H9 (cell line): ENCODE measurements around the gene TTC24. TPM values are rescaled to one million over a fixed set of nuclear protein-coding genes. Genes with fewer than 3 reads are reported as not detected.

Source experiments
- DNase-seq: peaks from one replicate; pipeline ENCODE4 v3.0.0-alpha.2; 2017
- H2AFZ ChIP-seq: one replicate; pipeline ENCODE4 v1.6.1; 2013; ENCODE audit warnings: mild to moderate bottlenecking, low read length, control low read depth, moderate library complexity
- H2AK5ac ChIP-seq: 2 replicates; pipeline ENCODE4 v1.6.1; 2013; ENCODE audit warnings: low read length, control low read depth, mixed read lengths; ENCODE audit not compliant: insufficient read length
- H2BK120ac ChIP-seq: one replicate; pipeline ENCODE4 v1.6.1; 2013; ENCODE audit warnings: low read depth, mild to moderate bottlenecking, low read length, control low read depth, inconsistent platforms; ENCODE audit not compliant: poor library complexity, severe bottlenecking
- H2BK12ac ChIP-seq: 2 replicates; pipeline ENCODE4 v1.6.1; 2013; ENCODE audit warnings: low read length, control low read depth, mixed read lengths, low read depth; ENCODE audit not compliant: insufficient read length
- H2BK15ac ChIP-seq: 2 replicates; pipeline ENCODE4 v1.6.1; 2013; ENCODE audit warnings: low read depth, low read length, control low read depth
- H2BK20ac ChIP-seq: one replicate; pipeline ENCODE4 v1.6.1; 2013; ENCODE audit warnings: low read depth, mild to moderate bottlenecking, low read length, control low read depth, inconsistent platforms; ENCODE audit not compliant: poor library complexity, severe bottlenecking
- H2BK5ac ChIP-seq: 2 replicates; pipeline ENCODE4 v1.6.1; 2013; ENCODE audit warnings: low read length, control low read depth, mixed read lengths; ENCODE audit not compliant: insufficient read length
- H3K14ac ChIP-seq: 2 replicates; pipeline ENCODE4 v1.6.1; 2013; ENCODE audit warnings: low read length, control low read depth; ENCODE audit not compliant: insufficient read depth
- H3K18ac ChIP-seq: 2 replicates; pipeline ENCODE4 v1.6.1; 2013; ENCODE audit warnings: low read depth, mild to moderate bottlenecking, mixed read lengths, low read length, control low read depth; ENCODE audit not compliant: insufficient read length
- H3K23ac ChIP-seq: 2 replicates; pipeline ENCODE4 v1.6.1; 2013; ENCODE audit warnings: low read length, control low read depth, mixed read lengths, low read depth; ENCODE audit not compliant: insufficient read length
- H3K23me2 ChIP-seq: 2 replicates; pipeline ENCODE4 v1.6.1; 2013; ENCODE audit warnings: low read depth, mild to moderate bottlenecking, mixed read lengths, low read length, control low read depth; ENCODE audit not compliant: insufficient read length, poor library complexity, severe bottlenecking
- H3K27ac ChIP-seq: 2 replicates; pipeline ENCODE4 v1.5.1; 2013; ENCODE audit warnings: low read length, control low read depth, mixed read lengths, low read depth; ENCODE audit not compliant: insufficient read length
- H3K27me3 ChIP-seq: 2 replicates; pipeline ENCODE4 v1.6.1; 2013; ENCODE audit warnings: low read length, control low read depth, inconsistent platforms; ENCODE audit not compliant: insufficient read depth
- H3K4ac ChIP-seq: 2 replicates; pipeline ENCODE4 v1.6.1; 2013; ENCODE audit warnings: low read depth, mild to moderate bottlenecking, control low read depth, inconsistent platforms, low read length, moderate library complexity
- H3K4me1 ChIP-seq: 2 replicates; pipeline ENCODE4 v1.6.1; 2013; ENCODE audit warnings: low read length, control low read depth, inconsistent platforms; ENCODE audit not compliant: insufficient read depth
- H3K4me2 ChIP-seq: 2 replicates; pipeline ENCODE4 v1.6.1; 2013; ENCODE audit warnings: low read length, control low read depth, mixed read lengths; ENCODE audit not compliant: insufficient read length, insufficient read depth
- H3K56ac ChIP-seq: 2 replicates; pipeline ENCODE4 v1.6.1; 2013; ENCODE audit warnings: low read depth, mild to moderate bottlenecking, mixed read lengths, low read length, control low read depth; ENCODE audit not compliant: insufficient read length
- H3K79me1 ChIP-seq: 2 replicates; pipeline ENCODE4 v1.6.1; 2013; ENCODE audit warnings: low read depth, mild to moderate bottlenecking, moderate library complexity, low read length, control low read depth, inconsistent platforms; ENCODE audit not compliant: insufficient read depth, poor library complexity, severe bottlenecking
- H3K79me2 ChIP-seq: 2 replicates; pipeline ENCODE4 v1.6.1; 2013; ENCODE audit warnings: low read length, control low read depth, inconsistent platforms; ENCODE audit not compliant: insufficient read depth
- H3K9ac ChIP-seq: 2 replicates; pipeline ENCODE4 v1.6.1; 2013; ENCODE audit warnings: low read length, control low read depth, mixed read lengths; ENCODE audit not compliant: insufficient read length; ENCODE audit errors: extremely low read depth
- H3K9me3 ChIP-seq: one replicate; pipeline ENCODE4 v1.6.1; 2013; ENCODE audit warnings: low read depth, low read length, inconsistent platforms; ENCODE audit not compliant: control insufficient read depth
- H3T11ph ChIP-seq: one replicate; pipeline ENCODE4 v1.6.1; 2013; ENCODE audit warnings: mild to moderate bottlenecking, low read length, control low read depth, inconsistent platforms
- H4K20me1 ChIP-seq: one replicate; pipeline ENCODE4 v1.6.1; 2013; ENCODE audit not compliant: control insufficient read depth, insufficient read length, insufficient read depth
- H4K5ac ChIP-seq: 2 replicates; pipeline ENCODE4 v1.6.1; 2013; ENCODE audit warnings: low read depth, mild to moderate bottlenecking, mixed read lengths, low read length, control low read depth; ENCODE audit not compliant: insufficient read length
- H4K8ac ChIP-seq: replicated peaks from 2 replicates; pipeline ENCODE4 v1.6.1; 2013; ENCODE audit warnings: low read length, control low read depth, mixed read lengths, low read depth; ENCODE audit not compliant: insufficient read length
- H4K91ac ChIP-seq: 2 replicates; pipeline ENCODE4 v1.6.1; 2013; ENCODE audit warnings: low read depth, mild to moderate bottlenecking, moderate library complexity, mixed read lengths, low read length, control low read depth; ENCODE audit not compliant: insufficient read length
- H3K27ac Mint-ChIP-seq, 3 experiments: 2 replicates in 2 of 3; 3 replicates in 1 of 3; pipeline ENCODE4 v1.8.0; 2020 to 2021; ENCODE audit warnings: mixed read lengths in 3 of 3, mild to moderate bottlenecking in 1 of 3, moderate library complexity in 1 of 3
- H3K27me3 Mint-ChIP-seq: 2 replicates; pipeline ENCODE4 v1.8.0; 2021; ENCODE audit warnings: low read depth, mild to moderate bottlenecking, moderate library complexity, mixed read lengths
- H3K36me3 Mint-ChIP-seq, 3 experiments: 2 replicates in 2 of 3; 3 replicates in 1 of 3; pipeline ENCODE4 v1.8.0; 2020 to 2021; ENCODE audit warnings: low read depth in 3 of 3, mixed read lengths in 3 of 3; ENCODE audit not compliant: insufficient read depth in 1 of 3
- H3K4me1 Mint-ChIP-seq, 2 experiments: 2 replicates each; pipeline ENCODE4 v1.8.0; 2020; ENCODE audit warnings: mixed read lengths in 2 of 2
- H3K4me3 Mint-ChIP-seq, 2 experiments: 2 replicates in 1 of 2; 3 replicates in 1 of 2; pipeline ENCODE4 v1.8.0; 2020 to 2021; ENCODE audit warnings: mild to moderate bottlenecking in 2 of 2, mixed read lengths in 2 of 2, moderate library complexity in 1 of 2
- H3K9me3 Mint-ChIP-seq, 2 experiments: 2 replicates in 1 of 2; 3 replicates in 1 of 2; pipeline ENCODE4 v1.8.0; 2020; ENCODE audit warnings: mild to moderate bottlenecking in 2 of 2, mixed read lengths in 2 of 2, moderate library complexity in 1 of 2
- WGBS: extraction: QIAGEN DNeasy Blood & Tissue Kit; methylation state at CpG from one replicate; pipeline ENCODE4 v1.1.7; 2013; ENCODE audit warnings: missing lambda C conversion rate, low lambda C conversion rate, mixed read lengths; ENCODE audit not compliant: insufficient read length; ENCODE audit errors: extremely low coverage; 5-methylcytosine and 5-hydroxymethylcytosine counted together
- total RNA-seq: library from RNA; stranded (reverse); gene quantifications from 2 replicates; pipeline ENCODE4 v1.2.1, GENCODE V29; 2021
- TF ChIP-seq, protein P1 (sequence below): fragments of 200-600 bp; sonication (generic); conservative IDR thresholded peaks from 3 replicates; pipeline ENCODE4 v1.8.0; 2021; ENCODE audit warnings: antibody characterized with exemption, mild to moderate bottlenecking

The TTC24 gene
- total RNA-seq, 1 experiment from 2014 or later: 0.26 TPM

DNA sequence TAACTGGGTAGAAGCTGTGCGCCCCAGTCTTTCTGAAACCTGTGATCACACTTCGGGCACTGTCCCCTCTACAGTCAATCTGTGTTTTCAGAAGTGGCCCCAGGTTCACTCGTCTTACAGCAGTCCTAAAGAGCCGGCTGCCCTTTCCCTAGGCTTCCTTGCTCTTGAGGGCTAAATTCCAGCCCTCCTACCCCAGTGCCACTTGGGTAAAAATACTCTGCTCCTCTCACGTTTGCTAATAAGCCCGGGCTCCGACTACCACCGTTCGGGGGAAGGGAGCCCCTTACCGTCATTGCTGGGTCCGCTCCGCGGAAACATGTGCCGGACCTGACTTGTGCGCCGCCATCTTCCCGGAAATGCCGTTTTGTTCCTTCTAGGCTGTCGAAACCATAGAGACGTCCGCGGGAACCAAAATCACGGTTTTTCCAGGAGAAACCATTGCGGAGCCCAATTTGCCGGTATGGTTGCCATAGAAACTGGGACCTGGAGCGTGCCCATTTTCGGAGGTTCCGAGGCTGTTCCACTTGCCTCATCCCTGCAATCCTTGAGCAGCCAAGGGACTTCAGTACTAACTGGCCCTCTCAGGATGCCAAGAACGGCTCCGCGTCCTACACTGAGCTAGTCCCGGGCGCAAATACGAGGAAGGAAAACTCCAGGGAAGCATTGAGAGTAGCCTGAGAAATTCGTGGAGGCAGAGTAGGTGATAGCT lies 21.8 kb downstream of the TTC24 start, which contains the start of gene GPATCH4:
TSS of gene GPATCH4 (minus strand) at position 358 of the 709 bp plus-strand sequence.
- TF ChIP-seq, protein P1, sequence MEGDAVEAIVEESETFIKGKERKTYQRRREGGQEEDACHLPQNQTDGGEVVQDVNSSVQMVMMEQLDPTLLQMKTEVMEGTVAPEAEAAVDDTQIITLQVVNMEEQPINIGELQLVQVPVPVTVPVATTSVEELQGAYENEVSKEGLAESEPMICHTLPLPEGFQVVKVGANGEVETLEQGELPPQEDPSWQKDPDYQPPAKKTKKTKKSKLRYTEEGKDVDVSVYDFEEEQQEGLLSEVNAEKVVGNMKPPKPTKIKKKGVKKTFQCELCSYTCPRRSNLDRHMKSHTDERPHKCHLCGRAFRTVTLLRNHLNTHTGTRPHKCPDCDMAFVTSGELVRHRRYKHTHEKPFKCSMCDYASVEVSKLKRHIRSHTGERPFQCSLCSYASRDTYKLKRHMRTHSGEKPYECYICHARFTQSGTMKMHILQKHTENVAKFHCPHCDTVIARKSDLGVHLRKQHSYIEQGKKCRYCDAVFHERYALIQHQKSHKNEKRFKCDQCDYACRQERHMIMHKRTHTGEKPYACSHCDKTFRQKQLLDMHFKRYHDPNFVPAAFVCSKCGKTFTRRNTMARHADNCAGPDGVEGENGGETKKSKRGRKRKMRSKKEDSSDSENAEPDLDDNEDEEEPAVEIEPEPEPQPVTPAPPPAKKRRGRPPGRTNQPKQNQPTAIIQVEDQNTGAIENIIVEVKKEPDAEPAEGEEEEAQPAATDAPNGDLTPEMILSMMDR: no peak
- Histone ChIP-seq H2AK5ac (no peak within 1 kb of the TSS), H4K8ac (no peak within 1 kb of the TSS), H3K18ac (no peak within 1 kb of the TSS), H3K4ac (no peak within 1 kb of the TSS; the same call in 1 of the 2 replicates), H3K4me1 (no peaks in the 10 kb centered on the region; the same call in 1 of the 2 replicates), H4K91ac (no peak within 1 kb of the TSS), H2BK12ac (no peak within 1 kb of the TSS), H2BK5ac (no peak within 1 kb of the TSS), H2AFZ (peak within 1 kb of the TSS; percentile 85), H4K20me1 (no peaks in the 10 kb centered on the region), H3K27me3 (no peaks in the 10 kb centered on the region), H2BK15ac (no peak within 1 kb of the TSS), H3T11ph (no peak within 1 kb of the TSS), H3K23me2 (peaks cover 4% of the 10 kb centered on the region), H3K23ac (no peak within 1 kb of the TSS), H3K27ac (no peak within 1 kb of the TSS), H2BK120ac (no peak within 1 kb of the TSS), H3K79me2 (no peaks in the 10 kb centered on the region; the same call in 1 of the 2 replicates), H3K9me3 (no peaks in the 10 kb centered on the region), H3K79me1 (no peaks in the 10 kb centered on the region), H3K9ac (peak within 1 kb of the TSS; percentile 79), H3K14ac (no peak within 1 kb of the TSS), H3K56ac (no peak within 1 kb of the TSS), H3K4me2 (peak within 1 kb of the TSS; percentile 53), H2BK20ac (no peak within 1 kb of the TSS), H4K5ac (no peak within 1 kb of the TSS)
- DNase-seq: peak; percentile 88
- H3K27me3 Mint-ChIP-seq: peaks cover 2% of the 10 kb centered on the region; the same call in 1 of the 2 replicates
- peaks cover 15 to 23% of the 10 kb centered on the region in 2 experiments for H3K4me1 Mint-ChIP-seq
- peak within 1 kb of the TSS; percentile 91 to 100 for H3K4me3 Mint-ChIP-seq
- peaks cover 15 to 35% (median 27%) of the 10 kb centered on the region in 3 experiments; a peak in 6 of 7 replicates for H3K36me3 Mint-ChIP-seq
- no CpG with 5 or more reads among the region's 35 CpGs for WGBS
- H3K9me3 Mint-ChIP-seq: no peaks in the 10 kb centered on the region; a peak in 2 of 5 replicates
- peak within 1 kb of the TSS; percentile 98 to 99 (median 98) for H3K27ac Mint-ChIP-seq
